ENCODE results near the gene MINDY4.

MINDY4 gene

GRCh38 chr7:30743371-30744074 lies 27.7 kb upstream of the MINDY4 start:
- FAIRE-seq, result no peak

GRCh38 chr7:30744075-30744417 lies 27.2 kb upstream of the MINDY4 start:
- FAIRE-seq, result no peak

- no peak for FAIRE-seq
Measured at GRCh38 chr7:30745261-30745941, 25.8 kb upstream of the MINDY4 start.

GRCh38 chr7:30750010-30750409 lies 21.2 kb upstream of the MINDY4 start:
- FAIRE-seq, result no peak

GRCh38 chr7:30750683-30751650 lies 20.2 kb upstream of the MINDY4 start:
- FAIRE-seq, result no peak

GRCh38 chr7:30751696-30752273 lies 19.4 kb upstream of the MINDY4 start, which contains the start of gene INMT:
TSS of gene INMT (plus strand) at chr7:30752135. CDS start at chr7:30752151, 16 bp downstream.
- FAIRE-seq, result no peak

GRCh38 chr7:30752484-30752883 lies 18.7 kb upstream of the MINDY4 start:
- FAIRE-seq, result no peak

GRCh38 chr7:30752979-30753378 lies 18.2 kb upstream of the MINDY4 start:
- no peak for FAIRE-seq

- no peak for FAIRE-seq
Measured at GRCh38 chr7:30754315-30754877, 16.8 kb upstream of the MINDY4 start.

- FAIRE-seq, result no peak
Measured at GRCh38 chr7:30755384-30756154, 15.6 kb upstream of the MINDY4 start.

GRCh38 chr7:30757342-30757692 lies 13.9 kb upstream of the MINDY4 start:
- no peak for FAIRE-seq

GRCh38 chr7:30760514-30761213 lies 10.6 kb upstream of the MINDY4 start:
- FAIRE-seq, result no peak

- FAIRE-seq, result no peak
Measured at GRCh38 chr7:30761214-30762156, 9.7 kb upstream of the MINDY4 start.

- FAIRE-seq, result no peak
Measured at GRCh38 chr7:30764030-30764975, 6.9 kb upstream of the MINDY4 start.

GRCh38 chr7:30765408-30765807 lies 5.8 kb upstream of the MINDY4 start:
- no peak for FAIRE-seq

- no peak for FAIRE-seq
Measured at GRCh38 chr7:30770845-30771173, 408 bp upstream of the MINDY4 start.

GRCh38 chr7:30771880-30772425 lies 736 bp downstream of the MINDY4 start:
- no peak for FAIRE-seq

GRCh38 chr7:30772984-30773383 lies 1.8 kb downstream of the MINDY4 start:
- FAIRE-seq, result no peak

GRCh38 chr7:30775992-30776391 lies 4.8 kb downstream of the MINDY4 start:
- FAIRE-seq, result no peak
